GM12891 (cell line): Measurements from ENCODE around the gene GPD1.

ENCODE experiments used
- POLR2A ChIP-seq: IDR thresholded peaks from 2 replicates; pipeline ENCODE4 v1.6.1; 2011; ENCODE audit warnings: low read depth, low read length, control low read depth
- POLR2AphosphoS5 ChIP-seq: IDR thresholded peaks from 2 replicates; pipeline ENCODE4 v1.6.1; 2011; ENCODE audit warnings: low read depth, low read length, control low read depth
- SPI1 ChIP-seq: IDR thresholded peaks from 2 replicates; pipeline ENCODE4 v1.6.1; 2011; ENCODE audit warnings: low read depth, low read length, control low read depth
- TAF1 ChIP-seq: IDR thresholded peaks from 2 replicates; pipeline ENCODE4 v1.6.1; 2011; ENCODE audit warnings: low read depth, low read length, control low read depth

- TF ChIP-seq TAF1 (no peak), POLR2A (no peak), POLR2AphosphoS5 (no peak), SPI1 (no peak)
Measured at GRCh38 chr12:50077099-50077498, 26.7 kb upstream of the GPD1 start.
